ENCODE data around the gene PDAP1. TPM values are rescaled to one million over a fixed set of nuclear protein-coding genes. Genes with fewer than 3 reads are reported as not detected.

PDAP1 gene
- total RNA-seq, 2 experiments from 2014 or later = 207 to 213 TPM

- CTCF ChIA-PET = interaction anchor here (1.0 to 1.3 kb wide), 2 partner anchors 14 to 17 kb away, joined by 4 to 5 read pairs; no protein-coding TSS in a partner anchor
- POLR2A ChIA-PET = interaction anchor here (0.6 to 0.8 kb wide), 2 partner anchors 17 to 1163 kb away, joined by 4 to 9 read pairs; no protein-coding TSS in a partner anchor
Observed at GRCh38 chr7:99387239-99387635, 21.2 kb downstream of the PDAP1 start.

- POLR2A ChIA-PET = interaction anchor here (0.6 to 0.8 kb wide), 2 partner anchors 17 to 1163 kb away, joined by 4 to 9 read pairs; no protein-coding TSS in a partner anchor
- CTCF ChIA-PET = interaction anchor here (0.7 to 1.3 kb wide), 3 partner anchors 14 to 73 kb away, joined by 3 to 5 read pairs (median 4); no protein-coding TSS in a partner anchor
Observed at GRCh38 chr7:99386584-99387238, 21.7 kb downstream of the PDAP1 start.

- CTCF ChIA-PET = no interaction called here
- POLR2A ChIA-PET = interaction anchor here (1.1 to 1.5 kb wide), 2 partner anchors 9 to 10 kb away, joined by 7 to 12 read pairs; no protein-coding TSS in a partner anchor
Observed at GRCh38 chr7:99385564-99385963, 22.8 kb downstream of the PDAP1 start.

- ChIA-PET POLR2A (interaction anchor here (1.1 kb wide), 1 partner anchor 10 kb away, joined by 12 read pairs; no protein-coding TSS in a partner anchor), CTCF (no interaction called here)
Observed at GRCh38 chr7:99384523-99384922, 23.9 kb downstream of the PDAP1 start.

- POLR2A ChIA-PET = no interaction called here
Observed at GRCh38 chr7:99383791-99384370, 24.5 kb downstream of the PDAP1 start.

GRCh38 chr7:99383203-99383602 lies 25.2 kb downstream of the PDAP1 start:
- ChIA-PET POLR2A (no interaction called here), CTCF (no interaction called here)

More at GRCh38 chr7:99383791-99384370, 24.5 kb downstream of the PDAP1 start:
- CTCF ChIA-PET = no interaction called here

GRCh38 chr7:99381664-99382075 lies 26.7 kb downstream of the PDAP1 start:
- ChIA-PET CTCF (no interaction called here), POLR2A (interaction anchor here (0.6 kb wide), 1 partner anchor 52 kb away, joined by 4 read pairs; no protein-coding TSS in a partner anchor)

GRCh38 chr7:99380823-99381663 lies 27.4 kb downstream of the PDAP1 start:
- ChIA-PET POLR2A (interaction anchor here (1.3 to 1.4 kb wide), 2 partner anchors 28 to 58 kb away, joined by 4 to 5 read pairs; partner anchors contain the start of genes BUD31, CPSF4 and PTCD1), CTCF (interaction anchor here (1.3 kb wide), 1 partner anchor 12 kb away, joined by 6 read pairs; no protein-coding TSS in a partner anchor)

GRCh38 chr7:99380032-99380822 lies 28.2 kb downstream of the PDAP1 start:
- POLR2A ChIA-PET = interaction anchor here (1.2 to 1.4 kb wide), 4 partner anchors 28 to 450 kb away, joined by 3 to 7 read pairs (median 4); partner anchors contain the start of genes BUD31, CPSF4, PDAP1 and PTCD1

GRCh38 chr7:99379693-99380031 lies 28.7 kb downstream of the PDAP1 start:
- ChIA-PET POLR2A (interaction anchor here (1.2 to 1.4 kb wide), 2 partner anchors 28 to 449 kb away, joined by 3 to 7 read pairs; partner anchors contain the start of genes BUD31 and PDAP1), CTCF (interaction anchor here (0.8 kb wide), 1 partner anchor 15 kb away, joined by 3 read pairs; no protein-coding TSS in a partner anchor)

More at GRCh38 chr7:99380032-99380822, 28.2 kb downstream of the PDAP1 start:
- CTCF ChIA-PET = interaction anchor here (1.3 kb wide), 1 partner anchor 12 kb away, joined by 6 read pairs; no protein-coding TSS in a partner anchor

- ChIA-PET CTCF (interaction anchor here (0.8 kb wide), 1 partner anchor 15 kb away, joined by 3 read pairs; no protein-coding TSS in a partner anchor), POLR2A (interaction anchor here (0.5 to 1.4 kb wide), 2 partner anchors 29 to 1064 kb away, joined by 7 read pairs; partner anchors contain the start of genes BUD31 and PDAP1)
Observed at GRCh38 chr7:99379043-99379577, 29.3 kb downstream of the PDAP1 start.

- CTCF ChIA-PET = interaction anchor here (0.9 kb wide), 1 partner anchor 17 kb away, joined by 3 read pairs; no protein-coding TSS in a partner anchor
- POLR2A ChIA-PET = interaction anchor here (2.0 to 2.4 kb wide), 2 partner anchors 10 to 34 kb away, joined by 7 to 9 read pairs; partner anchors contain the start of genes BUD31 and PDAP1
Observed at GRCh38 chr7:99375070-99375807, 33.2 kb downstream of the PDAP1 start.

- CTCF ChIA-PET = no interaction called here
- POLR2A ChIA-PET = interaction anchor here (1.0 kb wide), 2 partner anchors 12 to 34 kb away, joined by 4 read pairs; partner anchors contain the start of genes BUD31 and PDAP1
Observed at GRCh38 chr7:99374111-99375064, 34.0 kb downstream of the PDAP1 start, which contains the start of gene ARPC1B. Gene ARPC1B (plus strand): TSS chr7:99374730. CDS start chr7:99385715, 10,985 bp downstream.

- ChIA-PET POLR2A (interaction anchor here (0.6 to 1.0 kb wide), 3 partner anchors 10 to 85 kb away, joined by 4 to 5 read pairs (median 4); partner anchors contain the start of genes BUD31 and PDAP1), CTCF (no interaction called here)
Observed at GRCh38 chr7:99373091-99374066, 35.0 kb downstream of the PDAP1 start.
